ENCODE measurements around the gene RELT. TPM values are rescaled to one million over a fixed set of nuclear protein-coding genes. Genes with fewer than 3 reads are reported as not detected.
A peak's percentile ranks its signal among the peaks of the same experiment; 100 is the strongest.

The RELT gene
- total and polyA plus RNA-seq, 9 of the 15 experiments (the other 6 are each of a cell fraction or from before 2014, with no cell fraction given) = 1.1 to 20.2 (median 7.4) TPM

DNA sequence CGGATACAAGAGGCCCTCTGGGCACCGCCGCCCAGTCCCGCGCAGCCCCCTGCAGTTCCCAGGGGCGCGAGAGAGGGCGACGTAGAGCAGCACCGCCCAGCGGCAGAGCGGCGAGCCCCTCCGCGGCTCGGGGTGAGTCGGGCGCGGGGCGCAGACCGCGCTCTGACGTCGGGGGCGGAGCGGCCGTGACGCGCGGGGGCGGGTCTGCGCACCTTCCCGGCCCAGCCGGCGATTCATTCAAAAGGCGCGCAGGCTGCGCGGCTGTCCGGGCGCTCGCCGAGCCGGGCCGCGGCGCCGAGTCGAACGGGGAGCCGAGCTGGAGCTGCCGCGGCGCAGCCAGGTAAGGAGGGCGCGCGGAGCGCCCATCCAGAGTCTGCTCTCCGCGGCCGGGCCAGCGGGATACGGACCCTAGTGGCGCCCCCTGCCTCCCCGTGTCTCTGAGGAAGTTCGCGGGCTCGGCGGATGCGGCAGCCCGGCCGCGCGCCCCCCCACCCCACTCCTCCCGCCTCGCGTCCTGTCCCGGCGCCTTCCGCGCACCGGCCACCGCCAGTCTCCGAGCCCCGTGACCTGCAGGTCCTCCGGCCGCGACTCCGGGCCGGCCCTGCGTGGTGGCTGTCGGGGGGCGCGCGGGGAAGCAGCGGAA is at the start of gene RELT (continued):
- TF ChIP-seq, protein P1, sequence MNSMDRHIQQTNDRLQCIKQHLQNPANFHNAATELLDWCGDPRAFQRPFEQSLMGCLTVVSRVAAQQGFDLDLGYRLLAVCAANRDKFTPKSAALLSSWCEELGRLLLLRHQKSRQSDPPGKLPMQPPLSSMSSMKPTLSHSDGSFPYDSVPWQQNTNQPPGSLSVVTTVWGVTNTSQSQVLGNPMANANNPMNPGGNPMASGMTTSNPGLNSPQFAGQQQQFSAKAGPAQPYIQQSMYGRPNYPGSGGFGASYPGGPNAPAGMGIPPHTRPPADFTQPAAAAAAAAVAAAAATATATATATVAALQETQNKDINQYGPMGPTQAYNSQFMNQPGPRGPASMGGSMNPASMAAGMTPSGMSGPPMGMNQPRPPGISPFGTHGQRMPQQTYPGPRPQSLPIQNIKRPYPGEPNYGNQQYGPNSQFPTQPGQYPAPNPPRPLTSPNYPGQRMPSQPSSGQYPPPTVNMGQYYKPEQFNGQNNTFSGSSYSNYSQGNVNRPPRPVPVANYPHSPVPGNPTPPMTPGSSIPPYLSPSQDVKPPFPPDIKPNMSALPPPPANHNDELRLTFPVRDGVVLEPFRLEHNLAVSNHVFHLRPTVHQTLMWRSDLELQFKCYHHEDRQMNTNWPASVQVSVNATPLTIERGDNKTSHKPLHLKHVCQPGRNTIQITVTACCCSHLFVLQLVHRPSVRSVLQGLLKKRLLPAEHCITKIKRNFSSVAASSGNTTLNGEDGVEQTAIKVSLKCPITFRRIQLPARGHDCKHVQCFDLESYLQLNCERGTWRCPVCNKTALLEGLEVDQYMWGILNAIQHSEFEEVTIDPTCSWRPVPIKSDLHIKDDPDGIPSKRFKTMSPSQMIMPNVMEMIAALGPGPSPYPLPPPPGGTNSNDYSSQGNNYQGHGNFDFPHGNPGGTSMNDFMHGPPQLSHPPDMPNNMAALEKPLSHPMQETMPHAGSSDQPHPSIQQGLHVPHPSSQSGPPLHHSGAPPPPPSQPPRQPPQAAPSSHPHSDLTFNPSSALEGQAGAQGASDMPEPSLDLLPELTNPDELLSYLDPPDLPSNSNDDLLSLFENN (IDR thresholded peaks at IDR 0.05; ENCODE audit: low read depth in 2 of 2, low read length in 2 of 2) = 0 out of 4 replicates have a peak, but pooled peaks of 1 of the 2 experiments have one; percentile 70
- 0 out of 2 replicates have a peak, but pooled peaks have one; percentile 15 for TF ChIP-seq ZKSCAN1 (IDR thresholded peaks at IDR 0.05; ENCODE audit: low read depth, low read length)
- TF ChIP-seq ZNF384 (IDR thresholded peaks at IDR 0.05; ENCODE audit: low read depth, low read length) = 0 out of 2 replicates have a peak, but pooled peaks have one; percentile 8
- TF ChIP-seq GATAD2A (IDR thresholded peaks at IDR 0.05) = no peak
- TF ChIP-seq TRIM24 (IDR thresholded peaks at IDR 0.05) = no peak
- peak; percentile 66; the same call in 1 of the 2 replicates for TF ChIP-seq GTF2F1 (IDR thresholded peaks at IDR 0.05; ENCODE audit: low read depth, low read length)
- TF ChIP-seq MEF2A (IDR thresholded peaks at IDR 0.05; ENCODE audit: control insufficient read depth, low read depth, low read length) = no peak
- TF ChIP-seq KDM5B (IDR thresholded peaks at IDR 0.05; ENCODE audit: insufficient replicate concordance, low read depth, low read length) = peak; percentile 91
- peak; percentile 53; the same call in 1 of the 2 replicates for TF ChIP-seq HMGXB4 (CRISPR knock-in tag; IDR thresholded peaks at IDR 0.05)
- peak; percentile 44; the same call in 1 of the 2 replicates for TF ChIP-seq ZNF395 (CRISPR knock-in tag; IDR thresholded peaks at IDR 0.05)
- TF ChIP-seq UBTF (IDR thresholded peaks at IDR 0.05; ENCODE audit: borderline replicate concordance in 1 of 2, low read depth in 2 of 2, low read length in 2 of 2) = peak; percentile 54 to 76
- TF ChIP-seq, protein P2, sequence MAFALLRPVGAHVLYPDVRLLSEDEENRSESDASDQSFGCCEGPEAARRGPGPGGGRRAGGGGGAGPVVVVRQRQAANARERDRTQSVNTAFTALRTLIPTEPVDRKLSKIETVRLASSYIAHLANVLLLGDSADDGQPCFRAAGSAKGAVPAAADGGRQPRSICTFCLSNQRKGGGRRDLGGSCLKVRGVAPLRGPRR (CRISPR knock-in tag; IDR thresholded peaks at IDR 0.05) = no peak
- peak; percentile 58; the same call in 1 of the 2 replicates for TF ChIP-seq ELF2 (CRISPR knock-in tag; IDR thresholded peaks at IDR 0.05)
- peak; percentile 91 for TF ChIP-seq CREM (IDR thresholded peaks at IDR 0.05; ENCODE audit: low read depth)
- peak; percentile 86 for TF ChIP-seq KLF13 (tag; IDR thresholded peaks at IDR 0.05; ENCODE audit: borderline replicate concordance, low read depth)

Measured in K562 (cell line).